ENCODE results near the gene DNM1.
A peak's percentile ranks its signal among the peaks of the same experiment; 100 is the strongest.
"Not testable (repeated sequence)": the region's sequence is repeated elsewhere in the genome, so short reads cannot be mapped to it uniquely, and the experiment has no call there.

Gene DNM1

GRCh38 chr9:128218518-128219389 is 15.6 kb downstream of the DNM1 start:
- peaks cover 3% of the 10 kb centered on the region; the same call in 1 of the 2 replicates for H3K4me1 ChIP-seq (ENCODE audit: insufficient read depth, low read length)
- H3K9me3 ChIP-seq (ENCODE audit: insufficient read depth, low read depth, low read length), result no peaks in the 10 kb centered on the region
- no peaks in the 10 kb centered on the region for H3K27me3 ChIP-seq (ENCODE audit: insufficient read depth, low read length)
- no peak overlapping the region for H3K27ac ChIP-seq (ENCODE audit: low read length)
- peaks cover 21% of the 10 kb centered on the region for H3K36me3 ChIP-seq (ENCODE audit: insufficient read depth, low read depth, low read length)
- H3K9ac ChIP-seq (ENCODE audit: low read depth, low read length), result peak overlapping the region; percentile 47; the same call in 1 of the 2 replicates
- peak overlapping the region; percentile 62 for H3K4me3 ChIP-seq (ENCODE audit: low read length)

- peaks cover 3% of the 10 kb centered on the region; the same call in 1 of the 2 replicates for H3K4me1 ChIP-seq (ENCODE audit: insufficient read depth, low read length)
- H3K27me3 ChIP-seq (ENCODE audit: insufficient read depth, low read length), result no peaks in the 10 kb centered on the region
- H3K4me3 ChIP-seq (ENCODE audit: low read length), result no peak overlapping the region
- H3K9ac ChIP-seq (ENCODE audit: low read depth, low read length), result no peak overlapping the region
- no peaks in the 10 kb centered on the region for H3K9me3 ChIP-seq (ENCODE audit: insufficient read depth, low read depth, low read length)
- peaks cover 17% of the 10 kb centered on the region for H3K36me3 ChIP-seq (ENCODE audit: insufficient read depth, low read depth, low read length)
- no peak overlapping the region for H3K27ac ChIP-seq (ENCODE audit: low read length)
Observed at GRCh38 chr9:128219831-128220230, 16.7 kb downstream of the DNM1 start.

GRCh38 chr9:128222026-128222425 is 18.8 kb downstream of the DNM1 start:
- peaks cover 17% of the 10 kb centered on the region for H3K36me3 ChIP-seq (ENCODE audit: insufficient read depth, low read depth, low read length)

GRCh38 chr9:128222880-128223670 is 19.9 kb downstream of the DNM1 start:
- Histone ChIP-seq H3K27ac (ENCODE audit: low read length) (no peak overlapping the region), H3K9me3 (ENCODE audit: insufficient read depth, low read depth, low read length) (no peaks in the 10 kb centered on the region), H3K4me1 (ENCODE audit: insufficient read depth, low read length) (peaks cover 3% of the 10 kb centered on the region; the same call in 1 of the 2 replicates), H3K27me3 (ENCODE audit: insufficient read depth, low read length) (no peaks in the 10 kb centered on the region), H3K4me3 (ENCODE audit: low read length) (no peak overlapping the region), H3K36me3 (ENCODE audit: insufficient read depth, low read depth, low read length) (peaks cover 17% of the 10 kb centered on the region), H3K9ac (ENCODE audit: low read depth, low read length) (no peak overlapping the region)

More at GRCh38 chr9:128222026-128222425, 18.8 kb downstream of the DNM1 start:
- Histone ChIP-seq H3K27ac (ENCODE audit: low read length) (no peak overlapping the region), H3K9ac (ENCODE audit: low read depth, low read length) (no peak overlapping the region), H3K4me1 (ENCODE audit: insufficient read depth, low read length) (peaks cover 3% of the 10 kb centered on the region; the same call in 1 of the 2 replicates), H3K27me3 (ENCODE audit: insufficient read depth, low read length) (no peaks in the 10 kb centered on the region), H3K9me3 (ENCODE audit: insufficient read depth, low read depth, low read length) (no peaks in the 10 kb centered on the region), H3K4me3 (ENCODE audit: low read length) (no peak overlapping the region)

- peaks cover 17% of the 10 kb centered on the region for H3K36me3 ChIP-seq (ENCODE audit: insufficient read depth, low read depth, low read length)
- H3K27ac ChIP-seq (ENCODE audit: low read length), result no peak overlapping the region
- no peak overlapping the region for H3K4me3 ChIP-seq (ENCODE audit: low read length)
- H3K27me3 ChIP-seq (ENCODE audit: insufficient read depth, low read length), result no peaks in the 10 kb centered on the region
- H3K9ac ChIP-seq (ENCODE audit: low read depth, low read length), result no peak overlapping the region
- H3K4me1 ChIP-seq (ENCODE audit: insufficient read depth, low read length), result no peaks in the 10 kb centered on the region
- no peaks in the 10 kb centered on the region for H3K9me3 ChIP-seq (ENCODE audit: insufficient read depth, low read depth, low read length)
Observed at GRCh38 chr9:128224877-128225276, 21.7 kb downstream of the DNM1 start.

- Histone ChIP-seq H3K9me3 (ENCODE audit: insufficient read depth, low read depth, low read length) (no peaks in the 10 kb centered on the region), H3K27me3 (ENCODE audit: insufficient read depth, low read length) (no peaks in the 10 kb centered on the region), H3K4me3 (ENCODE audit: low read length) (no peak overlapping the region), H3K36me3 (ENCODE audit: insufficient read depth, low read depth, low read length) (peaks cover 10% of the 10 kb centered on the region; the same call in 1 of the 2 replicates), H3K27ac (ENCODE audit: low read length) (no peak overlapping the region), H3K9ac (ENCODE audit: low read depth, low read length) (no peak overlapping the region), H3K4me1 (ENCODE audit: insufficient read depth, low read length) (no peaks in the 10 kb centered on the region)
Observed at GRCh38 chr9:128225770-128226411, 22.7 kb downstream of the DNM1 start.

GRCh38 chr9:128226412-128226801 is 23.2 kb downstream of the DNM1 start:
- H3K27ac ChIP-seq (ENCODE audit: low read length), result no peak overlapping the region
- H3K9ac ChIP-seq (ENCODE audit: low read depth, low read length), result no peak overlapping the region
- no peaks in the 10 kb centered on the region for H3K4me1 ChIP-seq (ENCODE audit: insufficient read depth, low read length)
- H3K4me3 ChIP-seq (ENCODE audit: low read length), result no peak overlapping the region
- H3K9me3 ChIP-seq (ENCODE audit: insufficient read depth, low read depth, low read length), result no peaks in the 10 kb centered on the region
- peaks cover 6% of the 10 kb centered on the region; the same call in 1 of the 2 replicates for H3K36me3 ChIP-seq (ENCODE audit: insufficient read depth, low read depth, low read length)
- H3K27me3 ChIP-seq (ENCODE audit: insufficient read depth, low read length), result no peaks in the 10 kb centered on the region

GRCh38 chr9:128230897-128231296 is 27.7 kb downstream of the DNM1 start:
- not testable (repeated sequence) for H3K27me3 ChIP-seq (ENCODE audit: insufficient read depth, low read length); H3K36me3 ChIP-seq (ENCODE audit: insufficient read depth, low read depth, low read length); H3K27ac ChIP-seq (ENCODE audit: low read length); H3K9ac ChIP-seq (ENCODE audit: low read depth, low read length); H3K9me3 ChIP-seq (ENCODE audit: insufficient read depth, low read depth, low read length); H3K4me3 ChIP-seq (ENCODE audit: low read length); H3K4me1 ChIP-seq (ENCODE audit: insufficient read depth, low read length)

- no peak overlapping the region for H3K27ac ChIP-seq (ENCODE audit: low read length)
- H3K27me3 ChIP-seq (ENCODE audit: insufficient read depth, low read length), result no peaks in the 10 kb centered on the region
- H3K36me3 ChIP-seq (ENCODE audit: insufficient read depth, low read depth, low read length), result 0 out of 2 replicates have a peak, but pooled peaks cover 2% of the 10 kb centered on the region
- no peak overlapping the region for H3K9ac ChIP-seq (ENCODE audit: low read depth, low read length)
- no peaks in the 10 kb centered on the region for H3K9me3 ChIP-seq (ENCODE audit: insufficient read depth, low read depth, low read length)
- no peaks in the 10 kb centered on the region for H3K4me1 ChIP-seq (ENCODE audit: insufficient read depth, low read length)
- no peak overlapping the region for H3K4me3 ChIP-seq (ENCODE audit: low read length)
Observed at GRCh38 chr9:128231638-128232527, 28.7 kb downstream of the DNM1 start.

- Histone ChIP-seq H3K9ac (ENCODE audit: low read depth, low read length) (no peak overlapping the region), H3K4me3 (ENCODE audit: low read length) (no peak overlapping the region)
Observed at GRCh38 chr9:128232528-128233428, 29.6 kb downstream of the DNM1 start.

More at GRCh38 chr9:128232528-128233428, 29.6 kb downstream of the DNM1 start:
- Histone ChIP-seq H3K36me3 (ENCODE audit: insufficient read depth, low read depth, low read length) (0 out of 2 replicates have a peak, but pooled peaks cover 4% of the 10 kb centered on the region), H3K9me3 (ENCODE audit: insufficient read depth, low read depth, low read length) (no peaks in the 10 kb centered on the region), H3K27ac (ENCODE audit: low read length) (no peak overlapping the region), H3K27me3 (ENCODE audit: insufficient read depth, low read length) (no peaks in the 10 kb centered on the region), H3K4me1 (ENCODE audit: insufficient read depth, low read length) (no peaks in the 10 kb centered on the region)
